Glomerular visceral epithelial cell (primary cell): Measurements from ENCODE around the gene SCPEP1.
"Not testable (repeated sequence)": the region's sequence is repeated elsewhere in the genome, so short reads cannot be mapped to it uniquely, and the experiment has no call there.

Experiments used
- DNase-seq: peaks from one replicate; pipeline ENCODE4 v3.0.0-alpha.2; 2016; ENCODE audit errors: extremely low spot score

The SCPEP1 gene

GRCh38 chr17:56977673-56978395 is at the start of gene SCPEP1:
Gene SCPEP1 (plus strand): TSS chr17:56978131. CDS start chr17:56978160, 29 bp downstream.
- DNase-seq, result peak; percentile 85

DNA sequence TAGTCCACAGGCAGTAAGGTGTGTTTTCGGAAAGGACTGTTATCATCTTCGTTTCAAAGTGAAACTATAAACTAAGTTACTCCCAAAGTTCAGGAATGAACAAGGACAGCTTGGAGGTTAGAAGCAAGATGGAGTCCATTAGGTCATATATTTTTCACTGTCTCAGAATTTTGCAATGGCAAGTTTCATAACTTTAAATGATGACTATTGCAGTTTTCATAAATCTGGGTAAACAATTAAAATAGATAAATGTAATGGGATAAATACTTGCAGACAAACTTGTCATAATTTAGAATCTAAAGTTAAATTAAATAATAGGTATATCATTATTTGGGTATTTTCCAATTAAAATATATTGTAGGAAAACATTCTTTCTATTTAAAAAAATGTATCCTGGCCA is 49.3 kb upstream of the SCPEP1 start:
- DNase-seq, result no peak

DNA sequence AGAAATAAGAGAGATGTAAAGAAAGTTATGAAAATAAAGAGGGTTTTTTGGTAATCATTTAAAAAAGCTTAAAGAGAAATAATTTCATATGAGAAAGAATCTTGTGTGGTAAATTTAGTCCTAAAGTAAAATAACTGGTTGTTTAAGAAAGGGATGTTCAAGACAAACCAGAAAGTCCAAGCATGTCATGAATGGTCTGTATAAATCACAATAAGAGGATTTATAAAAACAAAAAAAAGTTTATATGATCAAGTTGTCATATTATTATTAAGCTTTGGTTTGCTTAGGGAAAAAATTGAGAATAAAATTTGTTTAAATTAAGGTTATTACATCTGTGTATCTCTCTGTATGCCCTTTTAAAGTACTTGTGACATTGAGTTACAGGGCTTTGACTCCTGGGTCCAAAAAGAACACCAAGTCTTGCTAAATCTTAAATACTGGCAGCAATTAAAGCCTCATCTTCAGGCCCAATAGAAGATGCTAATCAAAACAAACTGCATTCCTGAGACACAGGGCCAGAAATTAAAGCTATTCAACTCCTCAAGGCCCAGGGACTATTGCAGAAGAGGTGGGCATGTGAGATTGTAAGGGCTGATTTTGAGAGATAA is 48.5 kb upstream of the SCPEP1 start:
- DNase-seq, result no peak

GRCh38 chr17:56930739-56931337 is 47.1 kb upstream of the SCPEP1 start:
- no peak for DNase-seq

- no peak for DNase-seq
These were observed 44.7 kb upstream of the SCPEP1 start for GRCh38 chr17:56933151-56933745.

- no peak for DNase-seq
These were observed 44.1 kb upstream of the SCPEP1 start for GRCh38 chr17:56933868-56934267.

DNA sequence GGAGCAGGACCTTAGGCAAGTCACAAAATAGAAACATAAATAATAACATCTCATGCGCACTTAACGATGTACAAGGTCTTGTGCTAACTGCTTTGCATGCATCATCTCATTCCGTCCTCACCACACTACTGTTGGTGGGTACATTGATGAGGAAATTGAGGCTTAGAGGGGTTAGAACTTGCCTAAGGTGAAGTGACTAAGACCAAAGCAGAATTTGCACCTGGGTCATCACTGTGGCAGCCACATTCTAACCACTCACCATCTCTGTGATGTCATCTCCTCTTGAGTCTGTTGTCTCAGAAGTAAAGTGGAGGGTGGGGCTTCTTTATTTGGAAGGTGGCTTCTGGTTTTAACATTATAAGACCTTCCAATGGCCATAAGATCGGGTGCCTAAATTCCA is 43.7 kb upstream of the SCPEP1 start:
- DNase-seq, result no peak

DNA sequence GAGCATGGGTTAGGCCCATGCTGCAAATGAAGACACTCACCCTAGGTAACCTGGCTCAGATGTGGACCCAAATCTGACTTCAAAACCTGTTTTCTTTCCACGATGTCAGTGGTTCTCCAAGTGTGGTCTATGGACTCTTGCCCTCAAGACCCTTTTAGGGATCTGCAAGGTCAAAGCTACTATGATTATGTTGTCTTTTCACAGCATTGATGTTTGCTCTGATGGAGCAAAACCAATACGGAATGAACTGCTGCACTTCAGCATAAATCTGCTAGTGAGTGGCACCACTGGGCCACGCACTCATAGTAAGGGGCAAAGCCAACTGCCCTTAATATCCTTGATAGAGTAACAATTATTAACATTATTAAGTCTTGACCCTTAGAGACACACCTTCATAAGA is 42.5 kb upstream of the SCPEP1 start:
- no peak for DNase-seq

DNA sequence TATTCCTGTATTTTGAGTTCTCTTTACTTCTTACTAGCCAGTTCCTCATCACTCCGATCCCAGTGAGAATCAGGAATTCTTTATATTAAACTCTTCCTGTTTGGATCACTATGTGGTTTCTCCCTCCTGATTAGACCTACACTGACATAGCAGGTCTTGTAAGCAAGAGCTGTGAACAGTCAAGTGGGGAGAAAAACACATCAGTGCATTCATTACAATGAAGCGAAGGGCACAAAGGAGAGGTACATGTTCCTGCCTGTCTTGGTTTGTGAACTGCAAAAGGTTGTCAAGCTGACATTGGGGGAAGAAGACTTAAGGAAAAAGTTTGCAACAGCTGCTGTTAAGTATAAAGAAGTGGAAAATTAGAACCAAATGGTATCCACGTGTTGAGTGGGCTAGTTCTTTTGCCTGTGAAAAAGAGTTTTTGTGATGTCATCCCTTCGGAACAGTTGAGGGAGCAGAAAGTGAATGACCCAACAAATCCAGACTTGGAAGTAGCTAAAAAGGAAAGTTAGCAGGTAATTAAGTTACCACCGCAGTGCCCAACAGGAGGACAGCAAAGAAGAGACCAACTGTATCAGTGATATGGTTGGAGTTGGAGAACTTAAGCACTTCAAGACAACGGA is 41.1 kb upstream of the SCPEP1 start:
- no peak for DNase-seq

- no peak for DNase-seq
These were observed 40.2 kb upstream of the SCPEP1 start for GRCh38 chr17:56937687-56938086.

DNA sequence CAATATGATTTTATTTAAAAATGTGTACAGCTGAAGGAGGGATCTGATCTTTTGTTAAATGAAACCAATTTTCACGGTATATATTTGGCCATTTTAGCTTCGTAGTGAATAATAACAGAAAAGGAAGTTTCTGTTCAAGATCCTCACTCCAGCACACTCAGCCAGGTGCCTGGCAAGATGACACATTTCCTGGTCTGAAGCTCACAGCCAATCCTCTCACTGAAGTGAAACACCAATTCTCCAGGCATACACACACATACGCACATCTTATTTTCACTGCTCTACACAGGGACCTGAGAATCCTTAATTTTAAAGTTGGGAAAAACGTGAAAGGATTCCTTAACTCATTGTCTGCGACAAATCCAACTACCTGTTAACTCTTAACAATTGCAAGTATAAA is 39.7 kb upstream of the SCPEP1 start:
- DNase-seq, result not testable (repeated sequence)

DNA sequence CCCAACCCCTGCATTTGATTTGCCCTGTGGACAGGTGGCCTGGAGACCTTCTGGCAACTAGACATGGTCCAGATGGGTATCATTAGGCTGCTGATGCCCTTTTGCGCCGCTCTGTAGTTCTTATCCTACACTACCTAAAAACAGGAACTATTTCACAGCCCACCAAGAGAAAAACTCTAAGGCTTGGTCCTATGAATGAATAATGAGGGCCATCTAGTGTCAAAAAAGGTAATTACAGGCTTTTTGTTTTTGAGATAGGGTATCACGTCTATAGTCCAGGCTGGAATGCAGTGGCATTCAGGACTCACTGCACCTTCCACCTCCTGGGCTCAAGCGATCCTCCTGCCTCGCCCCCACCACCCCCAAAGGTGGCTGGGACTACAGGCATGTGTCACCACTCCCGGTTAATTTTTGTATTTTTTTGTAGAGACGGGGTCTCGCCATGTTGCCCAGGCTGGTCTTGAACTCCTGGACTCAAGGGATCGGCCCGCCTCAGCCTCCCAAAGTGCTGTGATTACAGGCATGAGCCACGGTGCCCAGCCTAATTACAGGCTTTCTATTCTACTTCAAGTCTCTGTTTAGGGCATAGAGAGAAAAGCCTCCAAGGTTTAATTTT is 38.0 kb upstream of the SCPEP1 start:
- peak; percentile 69 for DNase-seq

DNA sequence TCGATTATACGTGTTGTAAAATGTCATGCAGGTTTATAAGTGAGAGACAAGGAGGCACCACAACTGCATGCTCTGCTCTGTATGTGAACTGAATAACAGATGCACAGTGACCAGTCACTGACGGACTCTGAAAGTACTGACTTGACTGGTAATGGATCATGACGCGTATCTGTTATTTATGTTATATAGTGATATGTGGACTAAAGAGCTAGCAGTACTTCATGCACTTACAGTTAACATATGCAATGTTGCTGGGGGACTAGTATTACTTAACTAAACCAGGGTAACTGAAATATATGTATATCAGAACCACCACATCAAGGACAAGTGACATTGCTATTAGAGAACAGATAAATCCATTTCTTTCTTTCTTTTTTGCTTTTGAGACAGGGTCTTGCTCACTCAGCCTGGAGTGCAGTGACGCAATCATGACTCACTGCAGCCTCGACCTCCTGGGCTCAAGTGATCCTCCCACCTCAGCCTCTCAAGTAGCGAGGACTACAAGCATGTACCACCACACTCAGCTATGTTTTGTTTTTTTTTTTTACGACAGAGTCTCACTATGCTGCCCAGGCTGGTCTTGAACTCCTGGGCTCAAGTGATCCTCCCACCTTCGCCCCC is 34.3 kb upstream of the SCPEP1 start:
- no peak for DNase-seq

- no peak for DNase-seq
These were observed 31.9 kb upstream of the SCPEP1 start for GRCh38 chr17:56945938-56946505.

- no peak for DNase-seq
These were observed 30.2 kb upstream of the SCPEP1 start for GRCh38 chr17:56947741-56948140.

GRCh38 chr17:56948491-56948890 is 29.4 kb upstream of the SCPEP1 start:
- no peak for DNase-seq

DNA sequence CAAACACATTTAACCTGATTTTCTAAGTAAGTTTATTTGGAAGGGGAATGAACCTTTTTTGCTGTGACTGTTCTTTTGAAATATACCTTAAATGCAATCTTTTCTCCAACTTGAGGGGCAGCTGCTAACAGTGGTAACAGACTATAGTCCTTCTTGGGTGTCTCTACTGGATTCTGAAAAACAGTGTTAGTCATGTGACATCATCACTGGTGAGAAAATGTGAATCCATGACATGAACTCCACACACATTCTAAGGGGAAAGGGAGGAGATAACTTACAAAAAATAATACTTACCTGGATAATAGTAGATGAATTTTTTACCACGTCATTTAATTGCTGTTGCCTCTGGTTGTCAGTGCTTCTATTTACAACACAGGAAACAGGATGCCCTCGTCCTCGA is 28.3 kb upstream of the SCPEP1 start:
- DNase-seq, result no peak

DNA sequence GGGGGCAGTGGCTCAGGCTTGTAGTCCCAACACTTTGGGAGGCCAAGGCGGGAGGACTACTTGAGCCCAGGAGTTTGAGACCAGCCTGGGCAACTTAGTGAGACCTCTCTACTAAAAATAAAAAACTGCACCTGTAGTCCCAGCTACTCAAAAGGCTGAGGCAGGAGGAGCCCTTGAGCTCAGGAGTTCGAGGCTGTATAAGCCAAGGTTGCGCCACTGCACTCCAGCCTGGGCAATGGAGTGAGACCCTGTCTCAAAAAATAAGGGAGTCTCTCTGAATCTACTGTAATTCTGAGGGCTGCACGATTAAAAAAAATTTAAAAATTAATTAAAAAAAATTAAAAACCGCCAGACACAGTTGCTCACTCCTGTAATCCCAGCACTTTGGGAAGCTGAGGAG is 20.9 kb upstream of the SCPEP1 start:
- DNase-seq, result no peak

DNA sequence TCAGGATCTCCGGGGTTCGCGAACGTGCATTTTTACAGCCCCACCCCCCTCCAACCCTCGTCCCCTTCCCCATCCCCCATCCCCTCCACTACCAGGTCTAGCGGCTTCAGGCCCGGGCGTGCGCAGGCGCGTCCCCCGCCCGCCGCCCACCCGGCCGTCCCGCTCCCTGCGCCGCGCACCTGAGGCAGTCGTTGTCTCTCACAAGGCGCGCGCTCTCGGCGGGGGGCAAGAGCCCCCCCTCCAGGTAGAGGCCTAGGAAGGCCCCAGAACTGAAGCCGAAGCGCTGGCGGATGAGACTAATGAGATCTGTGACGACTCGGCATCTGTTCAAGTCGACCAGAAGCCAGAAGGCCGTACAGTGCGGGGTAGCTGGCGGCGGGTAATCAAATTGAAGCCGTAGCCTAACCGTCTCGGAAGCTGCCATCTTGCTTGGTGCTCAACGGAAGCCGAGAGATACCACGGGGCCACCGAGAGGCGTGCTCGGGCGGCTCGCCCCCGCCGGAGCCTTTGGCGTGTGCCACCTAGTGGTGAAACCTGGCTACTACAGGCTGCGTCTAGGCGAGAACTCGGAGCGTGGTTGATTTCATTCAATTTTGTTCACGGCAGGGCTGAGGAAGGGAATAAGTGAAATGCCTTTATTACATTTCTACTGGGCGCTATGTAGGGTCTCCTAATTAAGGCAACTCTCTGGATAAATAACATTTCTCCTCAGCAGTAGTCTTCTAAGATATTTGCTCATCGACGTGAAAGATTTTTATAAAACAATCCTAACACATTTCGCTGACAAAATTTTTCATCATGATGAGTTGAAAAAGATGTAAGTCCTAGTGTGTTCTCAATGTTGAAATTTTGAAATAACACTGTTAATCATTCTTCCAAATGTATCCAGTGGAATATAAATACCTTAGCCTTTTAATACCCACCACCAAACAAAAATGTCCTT is 17.1 kb upstream of the SCPEP1 start, which contains the start of gene COIL:
Gene COIL (minus strand): TSS at position 455 of the 943 bp plus-strand sequence. CDS start 31 bp downstream, at position 424.
- DNase-seq, result peak; percentile 91

DNA sequence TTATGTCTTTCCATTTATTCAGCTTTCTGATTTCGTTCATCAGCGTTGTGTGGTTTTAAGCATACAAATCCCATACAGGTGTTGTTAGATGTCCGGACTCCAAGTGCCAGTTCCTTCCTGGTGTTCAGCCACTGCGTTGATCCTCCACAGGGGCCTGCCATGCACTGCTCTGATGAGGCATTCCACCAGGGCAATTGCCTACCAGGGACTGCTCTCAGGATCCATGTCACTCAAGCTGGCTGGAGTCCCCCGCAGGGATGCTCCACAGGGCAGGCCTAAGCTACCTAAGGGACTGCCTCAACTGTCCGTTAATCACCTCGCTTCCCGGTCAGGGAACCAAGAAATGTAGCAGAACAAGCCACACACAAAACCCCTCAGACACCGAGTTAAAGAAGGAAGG is 12.7 kb upstream of the SCPEP1 start:
- not testable (repeated sequence) for DNase-seq
